HepG2 (cell line): Measurements from ENCODE around the gene CDX2. TPM values are rescaled to one million over a fixed set of nuclear protein-coding genes. Genes with fewer than 3 reads are reported as not detected.

Source experiments
- ATF4 ChIP-seq, 2 experiments: fragments of 450-650 bp in 1 of 2; sonication (generic) in 1 of 2; formaldehyde crosslinking; IDR thresholded peaks; 2 replicates each; pipeline versions ENCODE4 v1.5.0 to v1.8.0; 2020 to 2022; ENCODE audit warnings: mild to moderate bottlenecking in 1 of 2, missing genetic modification reagents in 1 of 2
- ATRX ChIP-seq: sonication (generic); formaldehyde crosslinking; IDR thresholded peaks from 2 replicates; pipeline ENCODE4 v1.4.0; 2020; ENCODE audit warnings: missing genetic modification reagents, borderline replicate concordance
- DR1 ChIP-seq: sonication (generic); formaldehyde crosslinking; IDR thresholded peaks from 2 replicates; pipeline ENCODE4 v1.8.0; 2021; ENCODE audit warnings: mild to moderate bottlenecking, missing genetic modification reagents, inconsistent platforms
- EHMT2 ChIP-seq: fragments of 200-600 bp; sonication (generic); IDR thresholded peaks from 2 replicates; pipeline ENCODE4 v1.7.0; 2017; ENCODE audit warnings: antibody characterized with exemption, low read depth, low read length, borderline replicate concordance
- FOXO4 ChIP-seq: sonication (generic); formaldehyde crosslinking; conservative IDR thresholded peaks from 2 replicates; pipeline ENCODE4 v1.8.1; 2023; ENCODE audit warnings: missing genetic modification reagents
- HMGXB4 ChIP-seq, 2 experiments: sonication (generic) in 1 of 2; formaldehyde crosslinking in 1 of 2; IDR thresholded peaks; 2 replicates each; pipeline versions ENCODE4 v1.4.0 to v1.6.1; 2018 to 2020; ENCODE audit warnings: missing genetic modification reagents in 2 of 2, borderline replicate concordance in 1 of 2, low read depth in 1 of 2, mild to moderate bottlenecking in 1 of 2, missing biosample characterization in 1 of 2
- IRF2 ChIP-seq: IDR thresholded peaks from 2 replicates; pipeline ENCODE4 v1.6.1; 2018; ENCODE audit warnings: missing genetic modification reagents, missing compliant biosample characterization
- KMT2B ChIP-seq: IDR thresholded peaks from 2 replicates; pipeline ENCODE4 v1.6.1; 2016; ENCODE audit warnings: missing genetic modification reagents, missing compliant biosample characterization
- LCORL ChIP-seq, 2 experiments: fragments of 450-650 bp in 1 of 2; sonication (generic) in 1 of 2; formaldehyde crosslinking in 1 of 2; IDR thresholded peaks; 2 replicates each; pipeline versions ENCODE4 v1.5.0 to v1.6.1; 2017 to 2020; ENCODE audit warnings: antibody characterized with exemption in 1 of 2, missing genetic modification reagents in 1 of 2
- MAFG ChIP-seq: sonication (generic); formaldehyde crosslinking; IDR thresholded peaks from 2 replicates; pipeline ENCODE4 v1.5.1; 2020; ENCODE audit warnings: mild to moderate bottlenecking, missing genetic modification reagents
- MIXL1 ChIP-seq: IDR thresholded peaks from 2 replicates; pipeline ENCODE4 v1.6.1; 2016
- NCOA5 ChIP-seq: sonication (generic); formaldehyde crosslinking; IDR thresholded peaks from 2 replicates; pipeline ENCODE4 v1.4.0; 2020; ENCODE audit warnings: missing genetic modification reagents
- PAF1 ChIP-seq: IDR thresholded peaks from 2 replicates; pipeline ENCODE4 v1.6.1; 2016; ENCODE audit warnings: missing genetic modification reagents, missing compliant biosample characterization
- PAWR ChIP-seq: sonication (generic); formaldehyde crosslinking; IDR thresholded peaks from 2 replicates; pipeline ENCODE4 v1.4.0; 2020; ENCODE audit warnings: missing genetic modification reagents, mild to moderate bottlenecking, borderline replicate concordance
- SKI ChIP-seq: fragments of 450-650 bp; IDR thresholded peaks from one replicate; pipeline ENCODE4 v1.6.1; 2018; ENCODE audit warnings: mild to moderate bottlenecking; ENCODE audit not compliant: partially characterized antibody
- XRCC5 ChIP-seq: fragments of 200-400 bp; formaldehyde crosslinking; optimal IDR thresholded peaks from 2 replicates; pipeline ENCODE3; 2017; ENCODE audit warnings: mild to moderate bottlenecking, low read length
- ZBTB38 ChIP-seq: sonication (generic); formaldehyde crosslinking; IDR thresholded peaks from 2 replicates; pipeline ENCODE4 v1.5.1; 2020; ENCODE audit warnings: mild to moderate bottlenecking, missing genetic modification reagents
- ZNF124 ChIP-seq: sonication (generic); formaldehyde crosslinking; IDR thresholded peaks from 2 replicates; pipeline ENCODE4 v1.4.0; 2020; ENCODE audit warnings: missing genetic modification reagents
- ZNF280D ChIP-seq: sonication (generic); formaldehyde crosslinking; IDR thresholded peaks from 2 replicates; pipeline ENCODE4 v1.5.1; 2020; ENCODE audit warnings: mild to moderate bottlenecking, missing genetic modification reagents
- ZNF615 ChIP-seq: sonication (generic); formaldehyde crosslinking; IDR thresholded peaks from 2 replicates; pipeline ENCODE4 v1.5.0; 2020; ENCODE audit warnings: mild to moderate bottlenecking, missing genetic modification reagents, borderline replicate concordance
- ZNF709 ChIP-seq: sonication (generic); formaldehyde crosslinking; IDR thresholded peaks from 2 replicates; pipeline ENCODE4 v1.5.0; 2020; ENCODE audit warnings: mild to moderate bottlenecking, missing genetic modification reagents
- ZNF777 ChIP-seq: sonication (generic); formaldehyde crosslinking; IDR thresholded peaks from 2 replicates; pipeline ENCODE4 v1.4.0; 2020; ENCODE audit warnings: missing genetic modification reagents
- polyA plus RNA-seq, 8 experiments: library from polyadenylated mRNA; depleted of rRNA in 3 of 8; stranded (reverse) in 7 of 8; unstranded in 1 of 8; fragments of >200 nt; fragmentation: Illumina TruSeq in 4 of 8; extraction: Trizol in 4 of 8; gene quantifications; 2 replicates each; pipeline versions ENCODE4 v1.2.1 to v1.2.3, GENCODE V29; 2011 to 2016; ENCODE audit warnings: low read depth in 4 of 8, missing spikeins in 1 of 8, mixed read lengths in 1 of 8; ENCODE audit not compliant: insufficient read depth in 1 of 8
- total RNA-seq, 5 experiments: library from RNA; depleted of rRNA; stranded (reverse); fragments of >200 nt; fragmentation: Illumina TruSeq; extraction: Trizol; gene quantifications; 2 replicates each; pipeline ENCODE4 v1.2.3, GENCODE V29; 2016; ENCODE audit warnings: low read depth in 1 of 5

Gene CDX2
- total and polyA plus RNA-seq, 2 of the 13 experiments (the other 11 are each of a cell fraction or from before 2014, with no cell fraction given) = 0.04 TPM; not detected in 1

- TF ChIP-seq HMGXB4 (CRISPR knock-in tag; IDR thresholded peaks at IDR 0.05; ENCODE audit: borderline replicate concordance in 1 of 2, low read depth in 1 of 2) (no peak), ZNF709 (CRISPR knock-in tag) (no peak), ZNF124 (CRISPR knock-in tag) (no peak), MAFG (CRISPR knock-in tag) (no peak), ATRX (CRISPR knock-in tag) (no peak), IRF2 (no peak), SKI (no peak), EHMT2 (0 out of 2 replicates have a peak, but pooled peaks have one; percentile 27), LCORL (IDR thresholded peaks at IDR 0.05) (no peak), LCORL (CRISPR knock-in tag; IDR thresholded peaks at IDR 0.05) (0 out of 2 replicates have a peak, but pooled peaks have one; percentile 19), PAWR (no peak), KMT2B (CRISPR knock-in tag) (no peak), MIXL1 (CRISPR knock-in tag) (no peak), NCOA5 (CRISPR knock-in tag) (no peak), FOXO4 (CRISPR knock-in tag) (no peak), ATF4 (CRISPR knock-in tag; IDR thresholded peaks at IDR 0.05) (no peak), ZNF280D (CRISPR knock-in tag) (peak; percentile 68; the same call in 1 of the 2 replicates), XRCC5 (peak; percentile 20), ZBTB38 (0 out of 2 replicates have a peak, but pooled peaks have one; percentile 22), ZNF615 (CRISPR knock-in tag) (no peak), DR1 (CRISPR knock-in tag) (0 out of 2 replicates have a peak, but pooled peaks have one; percentile 23), PAF1 (no peak), ZNF777 (CRISPR knock-in tag) (no peak)
Measured at GRCh38 chr13:27962128-27962841, 6.8 kb downstream of the CDX2 start (continued).
